ENCODE results near the gene RBCK1.

DNA sequence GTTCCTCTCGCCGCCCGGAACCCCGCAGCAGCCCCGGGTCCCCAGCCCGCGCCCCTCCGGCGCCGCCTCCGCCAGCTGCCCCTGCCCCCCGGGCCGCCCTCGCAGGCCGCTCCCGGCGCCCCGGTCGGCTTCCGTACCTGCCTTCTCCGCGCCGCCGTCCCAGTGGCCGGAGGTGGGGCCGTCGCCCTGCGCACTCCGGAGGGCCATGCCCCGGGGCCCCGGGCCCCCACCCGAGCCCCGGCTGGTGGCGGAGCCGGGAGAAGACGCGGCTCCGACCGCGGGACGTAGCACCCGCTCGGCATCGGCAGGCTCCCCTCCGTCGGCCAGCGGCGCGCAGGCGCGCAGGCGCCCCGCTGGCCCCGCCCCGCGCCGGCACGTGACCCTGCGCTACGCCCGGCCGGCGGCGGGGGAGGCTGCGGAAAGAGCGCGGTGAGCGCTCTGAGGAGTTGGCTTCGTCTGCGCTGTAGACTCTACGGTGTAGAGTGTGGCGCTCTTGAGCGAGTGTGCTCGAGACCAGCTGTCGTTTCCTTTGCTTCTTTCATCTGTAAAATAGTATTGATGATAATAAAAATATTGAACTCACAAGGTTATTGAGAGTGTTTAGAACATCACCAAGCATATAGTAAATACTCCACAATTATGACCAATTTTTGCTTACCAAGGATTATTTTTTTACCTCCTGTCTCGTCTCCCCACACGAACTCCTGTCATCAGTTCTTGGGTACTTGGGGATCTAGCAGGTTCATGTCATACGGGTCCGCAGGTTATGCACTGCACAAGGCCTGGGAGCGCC lies 54.3 kb downstream of the RBCK1 start, which contains the start of gene TBC1D20:
- TF ChIP-seq EZH2 (IDR thresholded peaks at IDR 0.05; ENCODE audit: insufficient read depth, poor library complexity, severe bottlenecking) (no peak), EZH2phosphoT487 (IDR thresholded peaks at IDR 0.05; ENCODE audit: insufficient read depth, low read depth) (no peak)

Data from GM23248 (cell line).